ENCODE measurements around the gene OR2F1.

The OR2F1 gene

GRCh38 chr7:143954544-143954943 is at the start of gene OR2F1:
OR2F1 (plus strand) TSS chr7:143954844; CDS start chr7:143959971, 5,127 bp downstream.
- in situ Hi-C loops (cut with HindIII; ENCODE audit: low pct_ligation_motif_present, low sequenced_read_pairs), result no loop called here
- H3K4me3 ChIP-seq (ENCODE audit: low read depth, low read length), result no peak within 1 kb of the TSS

GRCh38 chr7:143905509-143905908 is 49.1 kb upstream of the OR2F1 start:
- no peak overlapping the region for H3K27ac ChIP-seq
- no peak for TF ChIP-seq CTCF (IDR thresholded peaks at IDR 0.05; ENCODE audit: low read depth, low read length, missing control alignments)
- no peaks in the 10 kb centered on the region for H3K36me3 ChIP-seq (replicated peaks)
- H3K4me3 ChIP-seq (ENCODE audit: low read depth, low read length), result no peak overlapping the region
- DNase-seq, result no peak
- H3K27me3 ChIP-seq (replicated peaks), result no peaks in the 10 kb centered on the region
- in situ Hi-C loops (cut with HindIII; ENCODE audit: low pct_ligation_motif_present, low sequenced_read_pairs), result no loop called here

More at GRCh38 chr7:143954544-143954943, at the start of gene OR2F1:
- no peak for TF ChIP-seq CTCF (IDR thresholded peaks at IDR 0.05; ENCODE audit: low read depth, low read length, missing control alignments)
- no peak for DNase-seq
- H3K27ac ChIP-seq, result no peak within 1 kb of the TSS
- H3K27me3 ChIP-seq (replicated peaks), result no peaks in the 10 kb centered on the region
- no peaks in the 10 kb centered on the region for H3K36me3 ChIP-seq (replicated peaks)

GRCh38 chr7:143906151-143906550 is 48.5 kb upstream of the OR2F1 start:
- TF ChIP-seq CTCF (IDR thresholded peaks at IDR 0.05; ENCODE audit: low read depth, low read length, missing control alignments), result no peak
- H3K27me3 ChIP-seq (replicated peaks), result no peaks in the 10 kb centered on the region
- H3K36me3 ChIP-seq (replicated peaks), result no peaks in the 10 kb centered on the region
- no peak overlapping the region for H3K27ac ChIP-seq
- H3K4me3 ChIP-seq (ENCODE audit: low read depth, low read length), result no peak overlapping the region
- in situ Hi-C loops (cut with HindIII; ENCODE audit: low pct_ligation_motif_present, low sequenced_read_pairs), result no loop called here
- no peak for DNase-seq

GRCh38 chr7:143906895-143907294 is 47.7 kb upstream of the OR2F1 start:
- TF ChIP-seq CTCF (IDR thresholded peaks at IDR 0.05; ENCODE audit: low read depth, low read length, missing control alignments), result no peak
- in situ Hi-C loops (cut with HindIII; ENCODE audit: low pct_ligation_motif_present, low sequenced_read_pairs), result no loop called here
- Histone ChIP-seq H3K36me3 (replicated peaks) (no peaks in the 10 kb centered on the region), H3K27me3 (replicated peaks) (no peaks in the 10 kb centered on the region), H3K4me3 (ENCODE audit: low read depth, low read length) (no peak overlapping the region), H3K27ac (no peak overlapping the region)
- no peak for DNase-seq

- Histone ChIP-seq H3K36me3 (replicated peaks) (no peaks in the 10 kb centered on the region), H3K27me3 (replicated peaks) (no peaks in the 10 kb centered on the region), H3K27ac (no peak overlapping the region), H3K4me3 (ENCODE audit: low read depth, low read length) (no peak overlapping the region)
- in situ Hi-C loops (cut with HindIII; ENCODE audit: low pct_ligation_motif_present, low sequenced_read_pairs), result no loop called here
- DNase-seq, result no peak
- no peak for TF ChIP-seq CTCF (IDR thresholded peaks at IDR 0.05; ENCODE audit: low read depth, low read length, missing control alignments)
Observed at GRCh38 chr7:143908120-143908519, 46.5 kb upstream of the OR2F1 start.

- DNase-seq, result no peak
- in situ Hi-C loops (cut with HindIII; ENCODE audit: low pct_ligation_motif_present, low sequenced_read_pairs), result no loop called here
- no peak for TF ChIP-seq CTCF (IDR thresholded peaks at IDR 0.05; ENCODE audit: low read depth, low read length, missing control alignments)
- Histone ChIP-seq H3K27me3 (replicated peaks) (no peaks in the 10 kb centered on the region), H3K36me3 (replicated peaks) (no peaks in the 10 kb centered on the region), H3K27ac (no peak overlapping the region), H3K4me3 (ENCODE audit: low read depth, low read length) (no peak overlapping the region)
Observed at GRCh38 chr7:143909863-143910262, 44.8 kb upstream of the OR2F1 start.
